ENCODE data around the gene QSOX2.

DNA sequence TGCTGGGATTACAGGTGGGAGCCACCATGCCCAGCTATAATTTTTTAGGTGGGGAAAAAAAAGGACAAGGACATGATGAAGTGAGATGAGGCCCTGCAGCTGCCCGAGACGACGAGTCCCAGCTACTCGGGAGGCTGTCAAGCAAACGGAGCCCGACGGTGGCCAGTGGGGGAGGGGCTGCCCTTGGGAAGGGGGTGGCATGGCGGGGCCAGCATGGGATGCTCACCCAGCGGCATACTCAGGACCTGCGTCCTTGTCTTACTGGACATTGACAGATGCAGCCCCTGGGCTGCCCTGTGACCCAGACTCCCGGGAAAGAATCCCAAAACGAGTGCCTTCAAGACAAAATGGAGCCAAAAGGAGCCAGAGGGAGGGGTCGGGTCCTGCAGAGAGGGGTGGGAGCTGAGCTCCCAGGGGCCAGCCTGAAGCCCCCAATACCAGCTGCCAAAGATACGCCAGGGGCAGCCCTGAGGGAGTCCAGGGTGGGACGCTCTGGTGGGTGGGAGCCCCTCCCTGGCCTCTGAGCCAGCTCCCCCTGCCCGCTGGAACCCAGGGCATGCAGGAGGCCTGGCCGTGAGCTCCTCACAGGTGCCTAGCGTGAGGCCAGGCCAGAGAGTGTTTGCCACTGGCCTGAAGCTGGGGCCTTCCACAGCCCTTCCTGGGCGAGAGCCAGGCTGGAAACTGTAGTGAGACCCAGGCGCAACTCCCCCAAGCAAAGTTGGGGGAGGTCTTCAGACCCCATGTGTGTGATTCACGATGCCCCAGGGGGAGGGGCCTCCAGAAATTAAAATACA lies 42.5 kb upstream of the QSOX2 start:
- no peak for TF ChIP-seq POLR2A (IDR thresholded peaks at IDR 0.05; ENCODE audit: low read length)
- no peak for TF ChIP-seq GATA1 (IDR thresholded peaks at IDR 0.05; ENCODE audit: low read depth, low read length)
